CD4-positive, alpha-beta T cell (primary cell): ENCODE data around the gene PGAP3. TPM values are rescaled to one million over a fixed set of nuclear protein-coding genes. Genes with fewer than 3 reads are reported as not detected.

Source experiments
- ATAC-seq: fragments of 200-7000 bp; cut with Tn5 transposase; one replicate; pipeline ENCODE4 v1.10.0; 2022; ENCODE audit warnings: mild to moderate bottlenecking; ENCODE audit not compliant: poor library complexity
- CTCF ChIA-PET: fragments of 350-600 bp; sonication (Branson Sonifier 250); formaldehyde crosslinking; loops from one replicate; lab custom pipeline; 2021; ENCODE audit warnings: antibody characterized with exemption, inconsistent platforms; lab: Charles Lee
- POLR2A ChIA-PET: fragments of 350-600 bp; sonication (Branson Sonifier 250); formaldehyde crosslinking; loops from one replicate; lab custom pipeline; 2021; ENCODE audit warnings: antibody characterized with exemption, inconsistent platforms; lab: Charles Lee
- DNase-seq, 14 experiments: peaks; one replicate each; pipeline ENCODE4 v3.0.0-alpha.2; 2013 to 2020; ENCODE audit warnings: mixed read lengths in 2 of 14
- H3K27ac ChIP-seq, 2 donors: one replicate each; pipeline versions ENCODE4 v1.5.1 to v1.7.0; 2013; ENCODE audit warnings: low read length in 2 of 2, low read depth in 1 of 2, mild to moderate bottlenecking in 1 of 2
- H3K27me3 ChIP-seq, 2 experiments: 1 replicate in 1 of 2; 2 replicates in 1 of 2; pipeline versions ENCODE4 v1.6.1 to v1.7.0; 2013; ENCODE audit warnings: low read length in 2 of 2, control low read depth in 1 of 2, mild to moderate bottlenecking in 1 of 2, moderate library complexity in 1 of 2; ENCODE audit not compliant: insufficient read depth in 2 of 2, control insufficient read depth in 1 of 2
- H3K36me3 ChIP-seq: one replicate; pipeline ENCODE4 v1.6.1; 2013; ENCODE audit warnings: low read length, control low read depth; ENCODE audit not compliant: insufficient read depth
- H3K4me1 ChIP-seq: one replicate; pipeline ENCODE4 v1.6.1; 2013; ENCODE audit warnings: low read length, control low read depth; ENCODE audit not compliant: insufficient read depth
- H3K4me3 ChIP-seq: one replicate; pipeline ENCODE4 v1.5.1; 2013; ENCODE audit warnings: mild to moderate bottlenecking, low read length, moderate library complexity
- H3K9me3 ChIP-seq, 2 experiments: 1 replicate in 1 of 2; 2 replicates in 1 of 2; pipeline versions ENCODE4 v1.6.1 to v1.7.0; 2013; ENCODE audit warnings: low read length in 2 of 2, mild to moderate bottlenecking in 2 of 2, control low read depth in 1 of 2, moderate library complexity in 1 of 2; ENCODE audit not compliant: control insufficient read depth in 1 of 2, insufficient read depth in 1 of 2
- H3K27ac Mint-ChIP-seq: one replicate; pipeline ENCODE4 v1.8.0; 2020; ENCODE audit warnings: mixed read lengths
- H3K27me3 Mint-ChIP-seq: one replicate; pipeline ENCODE4 v1.8.0; 2021; ENCODE audit warnings: mixed read lengths
- H3K36me3 Mint-ChIP-seq: one replicate; pipeline ENCODE4 v1.8.0; 2021; ENCODE audit warnings: low read depth, mixed read lengths
- H3K4me1 Mint-ChIP-seq: one replicate; pipeline ENCODE4 v1.8.0; 2021; ENCODE audit warnings: low read depth, mixed read lengths
- H3K4me3 Mint-ChIP-seq: one replicate; pipeline ENCODE4 v1.8.0; 2020; ENCODE audit warnings: mild to moderate bottlenecking, mixed read lengths
- H3K9me3 Mint-ChIP-seq: one replicate; pipeline ENCODE4 v1.8.0; 2020; ENCODE audit warnings: mixed read lengths
- intact Hi-C, 2 experiments: fragments of 100-400 bp; cut with DNase I in 1 of 2; cut with micrococcal nuclease in 1 of 2; formaldehyde crosslinking; loops; one replicate each; pipeline versions ENCODE4 v1.15.1 to v1.9.0; 2023 to 2025; cut with DNase I, micrococcal nuclease
- total RNA-seq, 174 experiments: library from RNA in 2 of 174; stranded (reverse) in 2 of 174; gene quantifications; one replicate each; pipeline ENCODE4 v1.2.3 and lab custom pipeline; 2021 to 2026
- TF ChIP-seq, protein P1 (sequence below): fragments of 200-600 bp; IDR thresholded peaks from one replicate; pipeline ENCODE4 v1.8.0; 2022; ENCODE audit warnings: antibody characterized with exemption, mild to moderate bottlenecking

Gene PGAP3
- total RNA-seq, 2 experiments from 2014 or later, result 26.1 to 30.7 TPM

DNA sequence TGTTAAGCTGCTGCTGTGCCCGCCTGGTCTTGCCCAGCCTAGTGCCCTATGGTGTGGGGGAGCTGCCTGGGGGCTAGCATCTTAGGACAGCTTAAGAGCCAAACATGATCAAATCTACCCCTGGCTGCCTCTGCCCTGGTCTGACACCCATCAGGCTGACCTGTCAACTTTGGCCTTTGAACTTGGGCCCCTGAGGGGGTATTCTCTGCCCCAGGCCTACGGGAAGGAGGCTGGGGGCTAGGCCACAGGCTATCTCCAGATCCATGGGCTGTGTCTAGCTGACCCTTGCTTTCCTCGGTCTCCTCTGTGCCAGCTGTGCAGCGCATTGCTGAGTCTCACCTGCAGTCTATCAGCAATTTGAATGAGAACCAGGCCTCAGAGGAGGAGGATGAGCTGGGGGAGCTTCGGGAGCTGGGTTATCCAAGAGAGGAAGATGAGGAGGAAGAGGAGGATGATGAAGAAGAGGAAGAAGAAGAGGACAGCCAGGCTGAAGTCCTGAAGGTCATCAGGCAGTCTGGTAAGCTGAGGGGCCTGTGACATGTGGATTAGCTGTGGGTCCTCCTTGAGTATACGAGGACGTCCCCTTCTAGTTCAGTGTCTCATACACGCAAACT, 54.2 kb downstream of the PGAP3 start:
- Mint-ChIP-seq H3K27ac (peak overlapping the region; percentile 32), H3K27me3 (peaks cover 14% of the 10 kb centered on the region), H3K36me3 (peaks cover 10% of the 10 kb centered on the region), H3K4me3 (peak overlapping the region; percentile 68), H3K4me1 (peaks cover 49% of the 10 kb centered on the region), H3K9me3 (no peaks in the 10 kb centered on the region)
- H3K4me1 ChIP-seq, result peaks cover 48% of the 10 kb centered on the region
- DNase-seq (no peak), ATAC-seq (no peak)
- H3K4me3 ChIP-seq, result no peak overlapping the region
- CTCF ChIA-PET, result interaction anchor here (1.1 to 5.7 kb wide), 2 partner anchors 11 to 20 kb away, joined by 4 to 65 read pairs; no protein-coding TSS in a partner anchor
- H3K27ac ChIP-seq, result no peak overlapping the region
- TF ChIP-seq, protein P1, sequence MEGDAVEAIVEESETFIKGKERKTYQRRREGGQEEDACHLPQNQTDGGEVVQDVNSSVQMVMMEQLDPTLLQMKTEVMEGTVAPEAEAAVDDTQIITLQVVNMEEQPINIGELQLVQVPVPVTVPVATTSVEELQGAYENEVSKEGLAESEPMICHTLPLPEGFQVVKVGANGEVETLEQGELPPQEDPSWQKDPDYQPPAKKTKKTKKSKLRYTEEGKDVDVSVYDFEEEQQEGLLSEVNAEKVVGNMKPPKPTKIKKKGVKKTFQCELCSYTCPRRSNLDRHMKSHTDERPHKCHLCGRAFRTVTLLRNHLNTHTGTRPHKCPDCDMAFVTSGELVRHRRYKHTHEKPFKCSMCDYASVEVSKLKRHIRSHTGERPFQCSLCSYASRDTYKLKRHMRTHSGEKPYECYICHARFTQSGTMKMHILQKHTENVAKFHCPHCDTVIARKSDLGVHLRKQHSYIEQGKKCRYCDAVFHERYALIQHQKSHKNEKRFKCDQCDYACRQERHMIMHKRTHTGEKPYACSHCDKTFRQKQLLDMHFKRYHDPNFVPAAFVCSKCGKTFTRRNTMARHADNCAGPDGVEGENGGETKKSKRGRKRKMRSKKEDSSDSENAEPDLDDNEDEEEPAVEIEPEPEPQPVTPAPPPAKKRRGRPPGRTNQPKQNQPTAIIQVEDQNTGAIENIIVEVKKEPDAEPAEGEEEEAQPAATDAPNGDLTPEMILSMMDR, result no peak
- peaks cover 0 to 10% of the 10 kb centered on the region in 2 experiments for H3K27me3 ChIP-seq
- no peaks in the 10 kb centered on the region for H3K9me3 ChIP-seq
- intact Hi-C loops, result loop anchor here (1.0 to 10.0 kb wide), 2 partner anchors 11 to 321 kb away; no protein-coding TSS in a partner anchor
- POLR2A ChIA-PET, result no interaction called here
- no peaks in the 10 kb centered on the region for H3K36me3 ChIP-seq

GRCh38 chr17:39632153-39632941, 55.5 kb downstream of the PGAP3 start:
- H3K27ac ChIP-seq, result no peak overlapping the region
- ChIA-PET CTCF (interaction anchor here (5.7 kb wide), 1 partner anchor 10 kb away, joined by 65 read pairs; no protein-coding TSS in a partner anchor), POLR2A (no interaction called here)
- intact Hi-C loops, result loop anchor here in 1 of 2 experiments (10.0 kb wide), 1 partner anchor 322 kb away; no protein-coding TSS in a partner anchor
- no peak for DNase-seq
- no peaks in the 10 kb centered on the region for H3K9me3 Mint-ChIP-seq
- peaks cover 36% of the 10 kb centered on the region for H3K4me1 Mint-ChIP-seq
- peaks cover 24% of the 10 kb centered on the region for H3K27me3 Mint-ChIP-seq
- H3K4me3 Mint-ChIP-seq, result no peak overlapping the region
- H3K4me3 ChIP-seq, result no peak overlapping the region
- no peaks in the 10 kb centered on the region for H3K36me3 ChIP-seq
- H3K36me3 Mint-ChIP-seq, result peaks cover 2% of the 10 kb centered on the region
- ATAC-seq, result no peak
- H3K27me3 ChIP-seq, result peaks cover 9 to 21% of the 10 kb centered on the region in 2 experiments
- no peaks in the 10 kb centered on the region for H3K9me3 ChIP-seq
- H3K4me1 ChIP-seq, result peaks cover 36% of the 10 kb centered on the region
- TF ChIP-seq, protein P1, result no peak
- H3K27ac Mint-ChIP-seq, result no peak overlapping the region

GRCh38 chr17:39631403-39631802, 56.5 kb downstream of the PGAP3 start:
- Mint-ChIP-seq H3K27me3 (peaks cover 30% of the 10 kb centered on the region), H3K9me3 (no peaks in the 10 kb centered on the region), H3K27ac (no peak overlapping the region), H3K4me3 (no peak overlapping the region), H3K4me1 (peaks cover 30% of the 10 kb centered on the region), H3K36me3 (no peaks in the 10 kb centered on the region)
- TF ChIP-seq, protein P1, result no peak
- no peak overlapping the region for H3K4me3 ChIP-seq
- peaks cover 41% of the 10 kb centered on the region for H3K4me1 ChIP-seq
- H3K9me3 ChIP-seq, result peaks cover 0 to 5% of the 10 kb centered on the region in 2 experiments
- DNase-seq (no peak), ATAC-seq (no peak)
- CTCF ChIA-PET, result interaction anchor here (1.0 to 5.7 kb wide), 2 partner anchors 9 to 99 kb away, joined by 3 to 65 read pairs; partner anchors contain the start of gene MIEN1
- intact Hi-C loops, result loop anchor here in 1 of 2 experiments (10.0 kb wide), 1 partner anchor 323 kb away; no protein-coding TSS in a partner anchor
- no peaks in the 10 kb centered on the region for H3K36me3 ChIP-seq
- H3K27me3 ChIP-seq, result peaks cover 18 to 26% of the 10 kb centered on the region in 2 experiments
- POLR2A ChIA-PET, result no interaction called here
- H3K27ac ChIP-seq, result no peak overlapping the region
